Measurements from ENCODE around the gene NEGR1. TPM values are rescaled to one million over a fixed set of nuclear protein-coding genes. Genes with fewer than 3 reads are reported as not detected.
"Not testable (repeated sequence)": the region's sequence is repeated elsewhere in the genome, so short reads cannot be mapped to it uniquely, and the experiment has no call there.

The NEGR1 gene
- total RNA-seq, 4 donors from 2014 or later, result 4.6 to 5.7 (median 5.0) TPM

GRCh38 chr1:72278461-72278860 lies 3.9 kb downstream of the NEGR1 start:
- DNase-seq (no peak), ATAC-seq (no peak)
- Histone ChIP-seq H3K27me3 (peaks cover 0 to 3% (median 0%) of the 10 kb centered on the region in 3 donors), H3K36me3 (no peaks in the 10 kb centered on the region), H3K27ac (no peak overlapping the region), H3K9me3 (no peaks in the 10 kb centered on the region), H3K4me3 (no peak overlapping the region), H3K4me1 (no peaks in the 10 kb centered on the region)
- intact Hi-C loops (cut with DNase I; ENCODE audit: low total_unique reads) (no loop called here), in situ Hi-C loops (cut with MboI; ENCODE audit: low sequenced_read_pairs in 4 of 4) (no loop called here)
- TF ChIP-seq POLR2A (IDR thresholded peaks at IDR 0.05), result no peak
- TF ChIP-seq, protein P1, sequence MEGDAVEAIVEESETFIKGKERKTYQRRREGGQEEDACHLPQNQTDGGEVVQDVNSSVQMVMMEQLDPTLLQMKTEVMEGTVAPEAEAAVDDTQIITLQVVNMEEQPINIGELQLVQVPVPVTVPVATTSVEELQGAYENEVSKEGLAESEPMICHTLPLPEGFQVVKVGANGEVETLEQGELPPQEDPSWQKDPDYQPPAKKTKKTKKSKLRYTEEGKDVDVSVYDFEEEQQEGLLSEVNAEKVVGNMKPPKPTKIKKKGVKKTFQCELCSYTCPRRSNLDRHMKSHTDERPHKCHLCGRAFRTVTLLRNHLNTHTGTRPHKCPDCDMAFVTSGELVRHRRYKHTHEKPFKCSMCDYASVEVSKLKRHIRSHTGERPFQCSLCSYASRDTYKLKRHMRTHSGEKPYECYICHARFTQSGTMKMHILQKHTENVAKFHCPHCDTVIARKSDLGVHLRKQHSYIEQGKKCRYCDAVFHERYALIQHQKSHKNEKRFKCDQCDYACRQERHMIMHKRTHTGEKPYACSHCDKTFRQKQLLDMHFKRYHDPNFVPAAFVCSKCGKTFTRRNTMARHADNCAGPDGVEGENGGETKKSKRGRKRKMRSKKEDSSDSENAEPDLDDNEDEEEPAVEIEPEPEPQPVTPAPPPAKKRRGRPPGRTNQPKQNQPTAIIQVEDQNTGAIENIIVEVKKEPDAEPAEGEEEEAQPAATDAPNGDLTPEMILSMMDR (IDR thresholded peaks at IDR 0.05 in 4 of 5, conservative IDR thresholded peaks at IDR 0.05 in 1 of 5), result no peak

- no peak overlapping the region for H3K27ac ChIP-seq
- intact Hi-C loops (cut with DNase I; ENCODE audit: low total_unique reads) (no loop called here), in situ Hi-C loops (cut with MboI; ENCODE audit: low sequenced_read_pairs in 4 of 4) (no loop called here)
- H3K27me3 ChIP-seq, result no peaks in the 10 kb centered on the region
- ATAC-seq, result no peak
- no peaks in the 10 kb centered on the region for H3K9me3 ChIP-seq
- no peak for TF ChIP-seq POLR2A (IDR thresholded peaks at IDR 0.05)
- TF ChIP-seq, protein P1 (IDR thresholded peaks at IDR 0.05 in 4 of 5, conservative IDR thresholded peaks at IDR 0.05 in 1 of 5), result no peak
- no peak overlapping the region for H3K4me3 ChIP-seq
- H3K36me3 ChIP-seq, result no peaks in the 10 kb centered on the region
- no peak for DNase-seq
- H3K4me1 ChIP-seq, result no peaks in the 10 kb centered on the region
These were observed 10.7 kb downstream of the NEGR1 start for GRCh38 chr1:72271555-72272085.

- Histone ChIP-seq H3K9me3 (no peaks in the 10 kb centered on the region), H3K4me1 (no peaks in the 10 kb centered on the region), H3K36me3 (no peaks in the 10 kb centered on the region), H3K27me3 (no peaks in the 10 kb centered on the region), H3K4me3 (no peak overlapping the region), H3K27ac (no peak overlapping the region)
- no peak for DNase-seq
- ATAC-seq, result no peak
- TF ChIP-seq POLR2A (IDR thresholded peaks at IDR 0.05), result no peak
- TF ChIP-seq, protein P1 (IDR thresholded peaks at IDR 0.05 in 4 of 5, conservative IDR thresholded peaks at IDR 0.05 in 1 of 5), result no peak
- in situ Hi-C loops (cut with MboI; ENCODE audit: low sequenced_read_pairs in 4 of 4) (no loop called here), intact Hi-C loops (cut with DNase I; ENCODE audit: low total_unique reads) (no loop called here)
These were observed 19.6 kb downstream of the NEGR1 start for GRCh38 chr1:72262735-72263134.

- H3K4me3 ChIP-seq, result no peak overlapping the region
- no peaks in the 10 kb centered on the region for H3K27me3 ChIP-seq
- H3K9me3 ChIP-seq, result no peaks in the 10 kb centered on the region
- H3K27ac ChIP-seq, result no peak overlapping the region
- H3K4me1 ChIP-seq, result no peaks in the 10 kb centered on the region
- TF ChIP-seq POLR2A (IDR thresholded peaks at IDR 0.05), result no peak
- TF ChIP-seq, protein P1 (IDR thresholded peaks at IDR 0.05 in 4 of 5, conservative IDR thresholded peaks at IDR 0.05 in 1 of 5), result no peak
- DNase-seq, result no peak
- in situ Hi-C loops (cut with MboI; ENCODE audit: low sequenced_read_pairs in 4 of 4), result no loop called here
- ATAC-seq, result no peak
- no peaks in the 10 kb centered on the region for H3K36me3 ChIP-seq
- intact Hi-C loops (cut with DNase I; ENCODE audit: low total_unique reads), result no loop called here
These were observed 29.2 kb downstream of the NEGR1 start for GRCh38 chr1:72253132-72253531.

- H3K27me3 ChIP-seq, result no peaks in the 10 kb centered on the region
- no peaks in the 10 kb centered on the region for H3K9me3 ChIP-seq
- ATAC-seq (no peak), DNase-seq (no peak)
- TF ChIP-seq POLR2A (IDR thresholded peaks at IDR 0.05), result no peak
- TF ChIP-seq, protein P1 (IDR thresholded peaks at IDR 0.05 in 4 of 5, conservative IDR thresholded peaks at IDR 0.05 in 1 of 5), result no peak
- intact Hi-C loops (cut with DNase I; ENCODE audit: low total_unique reads), result no loop called here
- no peak overlapping the region for H3K27ac ChIP-seq
- H3K4me3 ChIP-seq, result no peak overlapping the region
- no peaks in the 10 kb centered on the region for H3K36me3 ChIP-seq
- in situ Hi-C loops (cut with MboI; ENCODE audit: low sequenced_read_pairs in 4 of 4), result no loop called here
- no peaks in the 10 kb centered on the region for H3K4me1 ChIP-seq
These were observed 40.9 kb downstream of the NEGR1 start for GRCh38 chr1:72241397-72241796.

DNA sequence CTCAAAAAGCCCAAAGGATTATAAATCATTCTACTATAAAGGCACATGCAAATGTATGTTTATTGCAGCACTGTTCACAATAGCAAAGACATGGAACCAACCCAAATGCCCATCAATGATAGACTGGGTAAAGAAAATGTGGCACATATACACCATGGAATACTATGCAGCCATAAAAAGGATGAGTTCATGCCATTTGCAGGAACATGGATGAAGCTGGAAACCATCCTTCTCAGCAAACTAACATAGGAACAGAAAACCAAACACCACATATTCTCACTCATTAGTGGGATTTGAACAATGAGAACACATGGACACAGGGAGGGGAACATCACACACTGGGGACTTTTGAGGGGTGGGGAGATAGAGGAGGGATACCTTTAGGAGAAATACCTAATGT lies 46.4 kb downstream of the NEGR1 start:
- in situ Hi-C loops (cut with MboI; ENCODE audit: low sequenced_read_pairs in 4 of 4); H3K27ac ChIP-seq; H3K36me3 ChIP-seq; intact Hi-C loops (cut with DNase I; ENCODE audit: low total_unique reads); H3K9me3 ChIP-seq; DNase-seq; H3K4me1 ChIP-seq; H3K4me3 ChIP-seq; ATAC-seq; H3K27me3 ChIP-seq: not testable (repeated sequence)
